Stimulated activated CD8-positive, alpha-beta memory T cell treated with anti-CD3 and anti-CD28 coated beads, Interleukin-12 subunit alpha, Interleukin-12 subunit beta, amount 100 ng/mL, for 1 hour (primary cell): ENCODE results near the gene CLBA1.

Experiments used
- DNase-seq: peaks from one replicate; pipeline ENCODE4 v3.0.0-alpha.2; 2020; ENCODE audit warnings: low read depth

CLBA1 gene

DNA sequence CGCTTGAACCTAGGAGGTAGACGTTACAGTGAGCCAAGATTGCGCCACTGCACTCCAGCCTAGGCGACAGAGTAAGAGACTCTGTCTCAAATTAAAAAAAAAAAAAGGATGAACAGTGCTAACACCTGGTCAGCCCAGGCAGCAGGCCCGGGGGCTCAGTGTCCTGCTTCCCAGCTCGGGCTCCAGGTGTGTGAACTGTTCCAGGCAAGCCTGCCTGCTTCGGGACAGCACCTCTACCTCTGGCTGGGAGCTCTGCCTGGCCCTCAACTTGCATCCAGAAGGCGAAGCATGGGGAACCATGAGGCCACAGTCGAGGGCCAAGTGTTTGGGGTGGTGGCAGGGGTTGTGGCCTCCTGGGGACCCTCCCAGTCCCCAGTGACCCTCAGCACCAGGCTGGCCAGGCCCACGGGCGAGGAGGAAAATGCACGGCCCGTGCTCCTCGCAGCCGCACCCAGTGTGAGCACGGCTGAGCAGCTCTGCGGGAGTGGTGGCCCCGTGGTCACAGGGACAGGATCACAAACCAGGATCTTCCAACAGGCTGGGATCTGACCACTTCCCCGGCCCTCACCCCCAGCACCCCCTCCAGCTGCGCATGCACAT, 19.8 kb downstream of the CLBA1 start:
- DNase-seq: no peak

DNA sequence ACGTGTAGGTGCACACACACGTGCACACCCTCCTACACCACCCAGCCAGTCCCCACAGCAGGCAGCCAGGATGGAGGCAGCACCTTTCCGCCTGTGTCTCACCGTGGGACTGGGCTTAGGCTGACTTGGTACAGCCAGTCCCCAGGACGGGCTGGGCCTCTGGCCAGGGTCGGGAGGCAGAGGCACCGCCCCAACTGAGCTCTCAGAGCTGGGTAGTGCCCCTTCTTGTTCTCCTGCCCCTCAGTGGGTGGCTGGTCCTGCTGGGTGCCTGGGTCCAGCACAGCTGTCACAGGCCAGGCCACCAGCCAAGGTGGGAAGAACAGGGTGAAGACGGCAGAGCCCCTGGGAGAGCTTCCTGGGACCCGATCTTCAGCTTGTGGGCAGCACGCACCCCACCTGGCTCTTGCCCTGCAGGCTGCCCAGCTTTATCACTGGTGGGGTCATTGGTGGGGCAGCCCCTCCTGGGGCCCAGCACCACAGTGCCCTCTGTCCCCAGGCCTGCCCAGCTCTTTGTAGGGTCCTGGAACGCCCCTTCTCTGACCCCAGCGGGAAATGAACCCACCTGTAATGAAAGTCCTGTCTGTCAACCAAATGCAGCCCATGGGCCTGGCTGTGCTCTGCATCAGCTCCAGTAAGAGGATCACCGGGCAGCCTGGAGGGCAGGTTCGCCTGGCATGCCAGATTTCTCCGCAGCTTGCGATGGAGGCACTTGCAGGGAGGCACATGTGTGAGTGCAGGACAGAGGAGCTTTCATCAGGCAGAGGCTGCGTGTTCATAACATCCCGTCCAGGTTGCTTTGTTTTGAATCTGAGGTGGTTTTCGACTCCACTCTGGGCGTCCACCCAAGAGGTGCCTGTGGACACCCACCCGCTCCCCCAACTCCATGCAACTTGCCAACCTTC, 20.6 kb downstream of the CLBA1 start:
- no peak for DNase-seq

DNA sequence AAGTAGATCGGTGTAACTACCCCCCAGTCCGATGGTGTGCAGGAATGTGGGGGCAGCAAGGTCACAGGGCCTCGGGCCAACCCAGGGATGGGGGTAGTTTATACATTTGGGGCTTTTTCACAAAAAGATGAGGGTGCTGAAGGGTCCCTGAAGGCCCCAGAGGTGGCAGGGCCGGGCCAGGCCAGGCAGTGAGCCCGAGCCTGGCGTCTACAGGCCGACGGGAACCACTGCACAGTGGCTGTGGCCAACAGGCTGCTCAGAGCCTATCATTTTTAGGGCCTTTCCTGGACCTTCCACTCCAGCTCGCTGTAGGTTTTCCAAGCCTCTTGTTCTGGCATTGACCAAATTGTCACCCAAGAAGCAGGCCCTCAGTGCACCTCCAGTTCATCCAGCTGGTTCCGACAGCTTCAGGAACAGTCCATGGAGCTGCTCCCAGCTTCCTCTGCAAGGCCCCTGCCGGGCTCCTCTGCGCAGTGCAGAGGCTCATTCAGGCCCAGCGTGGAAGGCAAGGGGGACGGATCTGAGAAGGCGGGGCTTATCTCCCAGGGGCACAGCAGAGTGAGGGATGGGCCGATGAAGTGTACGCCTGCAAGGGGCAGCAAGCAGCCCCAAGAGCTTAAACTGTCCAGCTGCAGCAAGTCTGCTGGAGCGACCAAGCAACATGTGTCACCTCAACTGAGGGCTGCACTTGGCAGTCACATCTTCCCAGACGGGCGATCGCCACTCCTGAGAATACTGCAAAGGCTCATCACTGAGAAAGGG, 21.4 kb downstream of the CLBA1 start:
- no peak for DNase-seq

DNA sequence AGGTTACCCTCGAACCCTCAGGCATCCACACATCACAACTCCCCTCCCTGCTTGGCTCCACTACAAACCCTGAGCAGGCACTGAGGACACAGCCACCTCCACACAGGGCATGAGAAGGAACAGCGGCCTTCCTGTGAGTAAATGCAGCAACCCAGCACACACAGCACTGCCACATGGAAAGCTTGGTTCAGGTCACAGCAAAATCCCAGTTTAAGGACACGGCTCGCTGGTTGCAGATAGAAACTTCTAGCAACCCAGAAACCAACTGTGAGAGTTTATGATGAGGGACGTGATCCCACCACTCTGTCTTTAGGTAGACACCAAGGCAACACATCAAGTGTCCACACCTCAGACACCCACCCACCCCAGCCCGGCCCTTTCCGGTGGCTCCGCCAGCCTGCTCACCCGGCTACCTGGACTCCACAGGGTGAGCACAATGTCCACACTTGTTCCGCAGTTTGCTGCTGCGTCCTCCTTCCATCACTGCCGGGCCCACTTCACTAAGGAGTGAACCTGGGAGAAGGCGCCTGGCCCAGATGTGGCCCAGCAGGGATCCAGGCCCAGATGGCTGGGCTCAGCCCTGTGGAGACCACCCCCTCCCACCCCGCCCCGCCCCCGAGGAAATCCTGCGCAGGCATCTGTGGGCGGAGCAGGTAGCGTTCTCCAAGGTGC, 22.1 kb downstream of the CLBA1 start:
- DNase-seq: no peak

- DNase-seq: no peak
These were observed 24.5 kb downstream of the CLBA1 start for GRCh38 chr14:105010106-105010505.

DNA sequence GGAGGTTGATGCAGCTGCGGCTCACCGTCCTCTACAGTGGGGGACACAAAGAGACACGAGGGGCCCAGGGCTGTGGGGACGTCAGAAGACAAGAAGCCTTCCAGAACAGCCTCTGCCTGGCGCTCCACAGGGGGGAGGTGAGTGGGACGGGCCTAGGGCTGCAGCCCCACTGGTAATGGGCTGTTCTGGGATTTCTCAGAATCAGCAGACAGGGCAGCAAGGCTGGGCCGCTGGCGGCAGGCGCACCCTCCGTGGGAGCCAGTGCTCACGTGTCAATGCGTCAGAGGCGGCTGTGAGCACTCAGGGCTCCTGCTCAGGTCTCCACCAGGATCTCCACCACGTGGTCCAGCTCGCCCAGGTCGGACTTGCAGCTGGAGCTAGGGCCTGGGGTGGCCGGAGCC, 25.3 kb downstream of the CLBA1 start:
- DNase-seq: no peak

DNA sequence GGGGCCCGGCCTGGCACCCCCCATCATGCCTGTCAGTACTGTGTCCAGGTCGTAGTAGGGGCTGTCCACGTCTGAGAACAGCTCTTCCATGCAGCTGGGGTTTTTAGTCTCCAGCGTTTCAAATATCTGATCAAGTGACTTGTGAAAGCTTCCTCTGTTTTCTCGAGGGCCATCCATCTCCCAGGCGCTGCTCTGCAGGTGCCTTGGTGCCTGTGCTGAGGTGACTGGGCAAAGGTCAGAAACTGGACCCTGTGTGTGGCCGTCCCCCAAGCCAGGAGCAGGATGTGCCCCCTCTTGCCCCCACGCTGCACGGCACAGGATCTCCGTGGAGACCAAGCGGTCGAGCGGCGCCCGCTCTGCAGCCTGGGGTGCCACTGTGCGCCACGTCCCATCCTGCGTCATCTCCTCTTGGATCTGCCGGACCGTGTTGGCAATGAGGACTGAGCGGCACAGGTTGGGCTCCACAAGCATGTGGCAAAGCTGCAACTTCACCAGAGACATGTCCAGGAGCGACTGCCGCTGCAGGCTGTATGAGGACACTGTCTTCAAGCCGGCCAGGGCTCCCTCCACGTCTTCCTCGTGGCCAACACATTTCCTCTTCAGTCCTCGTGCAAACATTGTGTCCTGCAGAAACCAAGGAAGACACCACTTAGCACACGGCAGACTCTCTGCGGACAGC, 25.9 kb downstream of the CLBA1 start:
- DNase-seq: no peak

- DNase-seq: no peak
These were observed 26.8 kb downstream of the CLBA1 start for GRCh38 chr14:105012171-105012985.

DNA sequence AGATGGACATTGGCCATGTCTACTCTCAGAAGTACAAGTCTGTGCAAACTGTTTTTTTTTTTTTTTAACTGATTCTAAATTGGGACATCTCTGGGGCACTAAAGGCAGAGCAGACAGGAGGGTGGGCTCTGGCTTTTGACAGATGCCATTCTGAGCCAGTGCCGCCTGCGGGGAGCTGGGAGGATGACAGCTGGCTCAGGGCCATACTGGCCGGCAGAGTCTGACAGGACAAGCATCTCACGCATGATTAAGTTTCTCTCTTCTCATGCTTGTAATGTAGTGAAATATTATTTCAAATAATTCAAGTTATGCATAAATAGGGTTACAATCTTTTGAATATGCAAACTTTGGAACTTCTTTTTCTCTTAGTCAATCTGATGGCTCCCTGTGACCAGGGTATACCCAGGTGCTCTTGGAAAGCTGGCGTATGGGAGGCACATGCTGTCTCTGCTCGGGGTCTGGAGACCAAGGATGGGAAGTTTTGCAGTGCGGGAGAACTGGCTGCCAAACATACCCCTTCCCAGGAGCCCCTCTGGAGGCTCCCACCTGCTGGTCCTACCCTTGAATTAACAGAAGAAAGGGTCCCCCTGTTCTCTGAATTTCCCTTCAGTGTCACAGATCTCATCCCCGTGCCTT, 27.7 kb downstream of the CLBA1 start:
- DNase-seq: no peak

DNA sequence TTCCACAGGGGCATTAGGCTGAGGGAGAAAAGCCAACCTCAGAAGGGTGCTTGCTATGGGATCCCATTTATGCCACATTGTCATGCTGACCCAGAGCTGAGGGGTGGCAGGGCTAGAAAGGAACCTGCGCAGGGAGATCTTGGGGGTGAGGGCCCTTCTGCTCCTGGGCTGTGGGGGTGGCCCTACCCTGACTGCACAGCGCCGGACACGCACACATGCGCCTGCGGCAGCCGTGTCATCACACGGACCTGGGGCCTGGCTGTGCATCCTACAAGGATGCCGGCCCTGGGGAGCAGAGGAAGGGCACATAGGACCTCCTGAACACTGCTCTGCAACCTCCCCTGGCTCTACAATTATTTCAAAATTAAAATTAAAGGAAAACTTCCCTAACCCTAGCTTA, 28.4 kb downstream of the CLBA1 start:
- no peak for DNase-seq

- DNase-seq: no peak
These were observed 29.0 kb downstream of the CLBA1 start for GRCh38 chr14:105014631-105015030.

DNA sequence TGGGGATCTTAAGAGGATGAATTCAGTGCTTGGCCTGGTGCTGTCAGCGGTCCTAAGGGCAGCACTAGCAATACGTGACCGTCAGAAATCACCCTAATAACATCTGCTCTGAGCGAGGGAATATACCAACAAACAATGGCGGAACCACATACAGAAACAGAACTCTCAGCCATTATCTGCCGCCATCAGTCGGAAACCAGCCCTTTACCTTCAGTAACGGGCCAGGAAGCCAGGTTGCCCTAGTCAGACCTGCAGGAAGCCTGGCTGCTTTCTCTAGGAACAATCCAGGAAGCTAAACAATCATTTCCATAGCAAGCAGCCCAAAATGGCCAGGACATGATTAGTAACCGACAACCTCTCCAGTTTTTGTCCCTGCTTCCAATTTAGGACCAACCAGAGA, 29.7 kb downstream of the CLBA1 start:
- DNase-seq: no peak

DNA sequence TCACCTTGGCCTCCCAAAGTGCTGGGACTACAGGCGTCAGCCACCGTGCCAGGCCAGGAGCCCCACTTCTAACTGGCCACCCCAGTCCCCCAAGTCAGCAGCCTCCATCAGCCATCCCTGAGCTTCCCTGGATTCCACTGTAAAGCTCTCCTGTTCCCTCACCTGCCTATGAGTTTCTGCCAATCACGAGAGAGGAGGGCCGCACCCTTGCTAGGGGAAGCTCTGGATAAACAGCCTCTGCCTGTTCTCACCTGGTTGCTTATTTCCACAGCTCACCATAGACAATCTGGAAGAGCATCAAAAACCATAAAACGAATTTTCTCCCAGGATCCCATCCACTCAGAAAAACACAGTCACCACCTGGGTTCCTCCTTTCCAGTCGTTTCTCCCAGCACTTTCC, 30.3 kb downstream of the CLBA1 start:
- DNase-seq: no peak

- no peak for DNase-seq
These were observed 32.8 kb downstream of the CLBA1 start for GRCh38 chr14:105018414-105018813.

- peak; percentile 37 for DNase-seq
These were observed 34.5 kb downstream of the CLBA1 start for GRCh38 chr14:105019861-105020814.

GRCh38 chr14:105020815-105021655, 35.4 kb downstream of the CLBA1 start, which contains the start of gene CDCA4:
TSS of gene CDCA4 (minus strand) at chr14:105021083. CDS start at chr14:105011929, 9,154 bp downstream.
- peak; percentile 93 for DNase-seq

DNA sequence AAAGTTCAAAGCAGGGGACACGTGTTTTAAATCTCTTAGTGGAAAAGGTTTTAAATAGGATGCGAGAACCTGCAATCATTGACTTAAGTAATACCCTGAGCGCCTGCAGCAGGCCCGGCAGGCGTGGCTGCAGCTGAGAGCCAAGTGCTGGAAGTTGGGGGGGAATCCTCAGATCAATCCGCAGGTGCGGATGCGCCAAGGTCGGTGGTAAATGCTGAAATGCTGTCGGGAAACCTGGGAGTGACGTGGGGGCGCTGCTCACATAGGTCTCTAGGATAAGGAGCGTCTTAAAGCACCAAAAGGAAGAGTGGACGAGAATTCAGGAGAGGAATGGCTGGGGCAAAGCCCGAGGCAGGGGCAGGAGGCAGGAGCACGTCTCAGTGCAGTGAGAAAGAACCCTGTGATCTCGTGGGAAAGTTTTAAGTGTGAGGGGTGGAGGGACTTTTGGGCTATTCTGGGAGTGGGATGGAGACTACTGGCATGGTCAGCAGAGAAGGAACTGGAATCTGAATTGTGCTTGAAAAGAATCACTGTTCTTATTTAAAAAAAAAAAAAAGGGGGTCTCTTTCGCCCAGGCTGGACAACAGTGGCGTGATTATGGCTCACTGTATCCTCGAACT, 36.2 kb downstream of the CLBA1 start:
- DNase-seq: no peak

- no peak for DNase-seq
These were observed 36.7 kb downstream of the CLBA1 start for GRCh38 chr14:105022276-105022670.
